Measurements from ENCODE around the gene IGHMBP2. TPM values are rescaled to one million over a fixed set of nuclear protein-coding genes. Genes with fewer than 3 reads are reported as not detected.

Gene IGHMBP2
- polyA plus RNA-seq, 2 donors: 10.9 to 22.3 TPM

Other genes starting within 250 kb of the IGHMBP2 start
- under 1 TPM; 0.12 to 0.46 TPM for gene GAL, start 219.3 kb upstream of the IGHMBP2 start, polyA plus RNA-seq
- 1 to 10 TPM; 3.0 to 3.7 TPM for gene TESMIN, start 152.4 kb upstream of the IGHMBP2 start, polyA plus RNA-seq
- 10 to 100 TPM in 1 of 2 donors, 1 to 10 TPM in 1; 8.4 to 13.8 TPM for gene CPT1A, start 62.0 kb upstream of the IGHMBP2 start, polyA plus RNA-seq
- gene MRPL21, start 59 bp upstream of the IGHMBP2 start, polyA plus RNA-seq: 10 to 100 TPM; 63.0 to 77.6 TPM
- not detected for gene MRGPRD, start 77.1 kb downstream of the IGHMBP2 start, polyA plus RNA-seq
- 10 to 100 TPM in 1 of 2 donors, 1 to 10 TPM in 1; 5.3 to 14.7 TPM for gene MRGPRF, start 109.4 kb downstream of the IGHMBP2 start, polyA plus RNA-seq
- gene TPCN2, start 145.0 kb downstream of the IGHMBP2 start, polyA plus RNA-seq: 10 to 100 TPM in 1 of 2 donors, 1 to 10 TPM in 1; 6.5 to 12.1 TPM